Testis (tissue), 3 donors: Measurements from ENCODE around the gene TSBP1. TPM values are rescaled to one million over a fixed set of nuclear protein-coding genes. Genes with fewer than 3 reads are reported as not detected.
"Not testable (repeated sequence)": the region's sequence is repeated elsewhere in the genome, so short reads cannot be mapped to it uniquely, and the experiment has no call there.

Experiments
- DNase-seq: peaks from one replicate; pipeline ENCODE4 v3.0.0-alpha.2; 2019
- H3K27ac ChIP-seq, 2 donors: fragments of 200-600 bp; sonication (generic); one replicate each; pipeline ENCODE4 v1.5.1; 2019
- H3K27me3 ChIP-seq: fragments of 200-600 bp; sonication (generic); one replicate; pipeline ENCODE4 v1.5.1; 2019
- H3K36me3 ChIP-seq: fragments of 200-600 bp; sonication (generic); one replicate; pipeline ENCODE4 v1.5.1; 2017; ENCODE audit warnings: low read depth; ENCODE audit errors: missing control alignments
- H3K4me1 ChIP-seq: fragments of 200-600 bp; sonication (generic); one replicate; pipeline ENCODE4 v1.5.1; 2019
- H3K4me3 ChIP-seq, 2 donors: fragments of 200-600 bp; sonication (generic); one replicate each; pipeline ENCODE4 v1.5.1; 2017 to 2019
- H3K9me3 ChIP-seq: fragments of 200-600 bp; sonication (generic); one replicate; pipeline ENCODE4 v1.5.1; 2017
- CTCF ChIP-seq, 3 experiments: fragments of 450-650 bp in 2 of 3; fragments of 200-600 bp in 1 of 3; sonication (generic) in 1 of 3; IDR thresholded peaks; one replicate each; pipeline ENCODE4 v1.5.1; 2016 to 2019; ENCODE audit warnings: antibody characterized with exemption in 3 of 3, mild to moderate bottlenecking in 2 of 3, moderate library complexity in 1 of 3
- POLR2A ChIP-seq: fragments of 450-650 bp; IDR thresholded peaks from one replicate; pipeline ENCODE4 v1.6.1; 2017; ENCODE audit warnings: antibody characterized with exemption, mild to moderate bottlenecking, moderate library complexity
- WGBS, 2 donors: methylation state at CpG; one replicate each; pipeline ENCODE4 v1.1.5; 2018; 5-methylcytosine and 5-hydroxymethylcytosine counted together
- intact Hi-C: fragments of 100-400 bp; cut with DNase I; formaldehyde crosslinking; loops from one replicate; pipeline ENCODE4 v1.15.1; 2023; ENCODE audit warnings: low total_unique reads
- polyA plus RNA-seq: library from polyadenylated mRNA; stranded (reverse); fragments of 350-450 nt; fragmentation: Illumina TruSeq; extraction: RNeasy Lipid Tissue Mini Kit (QIAGEN cat#74804); gene quantifications from one replicate; pipeline ENCODE4 v1.2.3, GENCODE V29; 2014; ENCODE audit warnings: low read depth, low replicate concordance; ENCODE audit not compliant: insufficient read depth
- total RNA-seq, 2 donors: library from RNA; depleted of rRNA; stranded (reverse); fragments of >200 nt; gene quantifications; one replicate each; pipeline ENCODE4 v1.2.3, GENCODE V29; 2016

TSBP1 gene
- total and polyA plus RNA-seq, 3 donors from 2014 or later = 11.8 to 21.0 (median 18.4) TPM

GRCh38 chr6:32271429-32271828 is 100.3 kb downstream of the TSBP1 start:
- Histone ChIP-seq H3K4me3 (no peak overlapping the region), H3K27ac (no peak overlapping the region), H3K4me1 (no peaks in the 10 kb centered on the region), H3K9me3 (no peaks in the 10 kb centered on the region), H3K27me3 (no peaks in the 10 kb centered on the region), H3K36me3 (no peaks in the 10 kb centered on the region)
- DNase-seq = no peak
- intact Hi-C loops = no loop called here
- WGBS, 2 donors = 77 to 96% methylated on average over 1 of the region's 1 CpG
- no peak for TF ChIP-seq POLR2A

GRCh38 chr6:32268459-32268858 is 103.2 kb downstream of the TSBP1 start:
- H3K36me3 ChIP-seq, H3K27ac ChIP-seq, H3K4me3 ChIP-seq, H3K4me1 ChIP-seq, intact Hi-C loops, DNase-seq, H3K9me3 ChIP-seq, H3K27me3 ChIP-seq: not testable (repeated sequence)
- WGBS, 2 donors = 89 to 92% methylated on average over 2 to 3 of the region's 3 CpGs

- Histone ChIP-seq H3K9me3 (no peaks in the 10 kb centered on the region), H3K27me3 (no peaks in the 10 kb centered on the region), H3K4me1 (no peaks in the 10 kb centered on the region), H3K4me3 (no peak overlapping the region), H3K27ac (no peak overlapping the region), H3K36me3 (no peaks in the 10 kb centered on the region)
- intact Hi-C loops = no loop called here
- TF ChIP-seq POLR2A (no peak), CTCF (IDR thresholded peaks at IDR 0.05) (no peak)
- no peak for DNase-seq
Observed at GRCh38 chr6:32267035-32267434, 104.7 kb downstream of the TSBP1 start.

- H3K9me3 ChIP-seq, H3K27me3 ChIP-seq, H3K4me1 ChIP-seq, H3K27ac ChIP-seq, H3K4me3 ChIP-seq, H3K36me3 ChIP-seq, DNase-seq, intact Hi-C loops: not testable (repeated sequence)
- WGBS, 2 donors = 89 to 96% methylated on average over 4 of the region's 4 CpGs
Observed at GRCh38 chr6:32257262-32257661, 114.4 kb downstream of the TSBP1 start.

- Histone ChIP-seq H3K4me1 (peaks cover 7% of the 10 kb centered on the region), H3K27ac (peak overlapping the region; percentile 77 to 87), H3K4me3 (peak overlapping the region; percentile 53 to 67), H3K9me3 (no peaks in the 10 kb centered on the region), H3K36me3 (no peaks in the 10 kb centered on the region), H3K27me3 (no peaks in the 10 kb centered on the region)
- TF ChIP-seq POLR2A (no peak), CTCF (IDR thresholded peaks at IDR 0.05) (peak; percentile 24 to 72 (median 53))
- WGBS, 2 donors = 3 to 4% methylated on average over 21 to 30 of the region's 30 CpGs
- peak; percentile 77 for DNase-seq
- intact Hi-C loops = no loop called here
Observed at GRCh38 chr6:32255199-32256153, 116.2 kb downstream of the TSBP1 start.

GRCh38 chr6:32254761-32255198 is 116.9 kb downstream of the TSBP1 start:
- TF ChIP-seq POLR2A = no peak
- TF ChIP-seq CTCF (IDR thresholded peaks at IDR 0.05) = no peak
- 10 to 13% methylated on average over 12 of the region's 12 CpGs for WGBS, 2 donors

More at GRCh38 chr6:32254761-32255198, 116.9 kb downstream of the TSBP1 start:
- no peaks in the 10 kb centered on the region for H3K27me3 ChIP-seq
- H3K9me3 ChIP-seq = no peaks in the 10 kb centered on the region
- H3K27ac ChIP-seq = peak overlapping the region; percentile 77 to 87
- H3K4me1 ChIP-seq = peaks cover 7% of the 10 kb centered on the region
- intact Hi-C loops = no loop called here
- no peaks in the 10 kb centered on the region for H3K36me3 ChIP-seq
- H3K4me3 ChIP-seq = peak overlapping the region; percentile 53 to 67
- peak; percentile 39 for DNase-seq
